Muscle layer of duodenum (tissue), 2 donors: ENCODE results near the gene THAP3.
"Not testable (repeated sequence)": the region's sequence is repeated elsewhere in the genome, so short reads cannot be mapped to it uniquely, and the experiment has no call there.

Source experiments
- H3K27ac ChIP-seq: one replicate; pipeline ENCODE4 v1.7.0; 2013; ENCODE audit warnings: mild to moderate bottlenecking, low read length
- H3K27me3 ChIP-seq: one replicate; pipeline ENCODE4 v1.7.0; 2013; ENCODE audit warnings: low read depth, mild to moderate bottlenecking, control low read depth, low read length
- H3K36me3 ChIP-seq, 2 donors: one replicate each; pipeline ENCODE4 v1.7.0; 2013; ENCODE audit warnings: low read length in 2 of 2, control low read depth in 1 of 2, mild to moderate bottlenecking in 1 of 2; ENCODE audit not compliant: insufficient read depth in 2 of 2, control insufficient read depth in 1 of 2
- H3K4me1 ChIP-seq, 2 donors: one replicate each; pipeline ENCODE4 v1.7.0; 2013; ENCODE audit warnings: low read length in 2 of 2, mild to moderate bottlenecking in 2 of 2, control low read depth in 1 of 2, moderate library complexity in 1 of 2; ENCODE audit not compliant: insufficient read depth in 2 of 2, control insufficient read depth in 1 of 2
- H3K4me3 ChIP-seq, 2 donors: one replicate each; pipeline ENCODE4 v1.7.0; 2013; ENCODE audit warnings: low read length in 2 of 2, low read depth in 1 of 2, mild to moderate bottlenecking in 1 of 2
- H3K9me3 ChIP-seq, 2 donors: one replicate each; pipeline ENCODE4 v1.7.0; 2013; ENCODE audit warnings: low read length in 2 of 2, control low read depth in 1 of 2, mild to moderate bottlenecking in 1 of 2; ENCODE audit not compliant: control insufficient read depth in 1 of 2
- donor health status: healthy.

THAP3 gene

GRCh38 chr1:6592441-6592840, 32.2 kb upstream of the THAP3 start:
- Histone ChIP-seq H3K36me3 (peaks cover 56 to 89% of the 10 kb centered on the region in 2 donors), H3K4me3 (no peak overlapping the region), H3K9me3 (no peaks in the 10 kb centered on the region), H3K4me1 (peaks cover 10 to 28% of the 10 kb centered on the region in 2 donors), H3K27me3 (no peaks in the 10 kb centered on the region), H3K27ac (no peak overlapping the region)

- peaks cover 61 to 92% of the 10 kb centered on the region in 2 donors for H3K36me3 ChIP-seq
- H3K27me3 ChIP-seq = no peaks in the 10 kb centered on the region
- no peak overlapping the region for H3K4me3 ChIP-seq
- peaks cover 10 to 28% of the 10 kb centered on the region in 2 donors for H3K4me1 ChIP-seq
- H3K9me3 ChIP-seq = no peaks in the 10 kb centered on the region
- H3K27ac ChIP-seq = no peak overlapping the region
Measured at GRCh38 chr1:6592865-6593593, 31.6 kb upstream of the THAP3 start.

GRCh38 chr1:6593810-6594209, 30.9 kb upstream of the THAP3 start:
- Histone ChIP-seq H3K4me3 (no peak overlapping the region), H3K27me3 (no peaks in the 10 kb centered on the region), H3K9me3 (no peaks in the 10 kb centered on the region), H3K27ac (no peak overlapping the region), H3K4me1 (peaks cover 10 to 34% of the 10 kb centered on the region in 2 donors), H3K36me3 (peaks cover 56 to 91% of the 10 kb centered on the region in 2 donors)

- H3K4me1 ChIP-seq = peaks cover 10 to 41% of the 10 kb centered on the region in 2 donors
- H3K9me3 ChIP-seq = no peaks in the 10 kb centered on the region
- peaks cover 52 to 86% of the 10 kb centered on the region in 2 donors for H3K36me3 ChIP-seq
- no peak overlapping the region for H3K4me3 ChIP-seq
- no peaks in the 10 kb centered on the region for H3K27me3 ChIP-seq
- H3K27ac ChIP-seq = no peak overlapping the region
Measured at GRCh38 chr1:6594977-6595740, 29.5 kb upstream of the THAP3 start.

GRCh38 chr1:6596351-6596750, 28.3 kb upstream of the THAP3 start:
- H3K27ac ChIP-seq = no peak overlapping the region
- H3K4me3 ChIP-seq = peak overlapping the region in 1 of 2 donors; percentile 43
- peaks cover 48 to 79% of the 10 kb centered on the region in 2 donors for H3K36me3 ChIP-seq
- no peaks in the 10 kb centered on the region for H3K27me3 ChIP-seq
- peaks cover 10 to 45% of the 10 kb centered on the region in 2 donors for H3K4me1 ChIP-seq
- H3K9me3 ChIP-seq = no peaks in the 10 kb centered on the region

GRCh38 chr1:6596886-6597776, 27.5 kb upstream of the THAP3 start:
- H3K4me1 ChIP-seq = peaks cover 10 to 45% of the 10 kb centered on the region in 2 donors
- peaks cover 44 to 79% of the 10 kb centered on the region in 2 donors for H3K36me3 ChIP-seq
- no peak overlapping the region for H3K27ac ChIP-seq
- no peaks in the 10 kb centered on the region for H3K27me3 ChIP-seq
- H3K9me3 ChIP-seq = no peaks in the 10 kb centered on the region
- H3K4me3 ChIP-seq = peak overlapping the region in 1 of 2 donors; percentile 43

GRCh38 chr1:6597777-6598131, 26.9 kb upstream of the THAP3 start:
- no peak overlapping the region for H3K4me3 ChIP-seq

GRCh38 chr1:6599141-6599975, 25.3 kb upstream of the THAP3 start:
- Histone ChIP-seq H3K27me3 (no peaks in the 10 kb centered on the region), H3K4me1 (peaks cover 19 to 52% of the 10 kb centered on the region in 2 donors), H3K4me3 (peak overlapping the region; percentile 52 to 55), H3K27ac (peak overlapping the region; percentile 51), H3K36me3 (peaks cover 22 to 71% of the 10 kb centered on the region in 2 donors), H3K9me3 (no peaks in the 10 kb centered on the region)

More at GRCh38 chr1:6597777-6598131, 26.9 kb upstream of the THAP3 start:
- Histone ChIP-seq H3K9me3 (no peaks in the 10 kb centered on the region), H3K27ac (no peak overlapping the region), H3K27me3 (no peaks in the 10 kb centered on the region), H3K4me1 (peaks cover 10 to 45% of the 10 kb centered on the region in 2 donors), H3K36me3 (peaks cover 38 to 74% of the 10 kb centered on the region in 2 donors)

GRCh38 chr1:6599991-6600390, 24.7 kb upstream of the THAP3 start:
- not testable (repeated sequence) for H3K27me3 ChIP-seq, H3K27ac ChIP-seq, H3K9me3 ChIP-seq
- peak overlapping the region; percentile 86 to 99 for H3K4me3 ChIP-seq
- peaks cover 21 to 58% of the 10 kb centered on the region in 2 donors for H3K4me1 ChIP-seq
- H3K36me3 ChIP-seq = peaks cover 21 to 64% of the 10 kb centered on the region in 2 donors

- peaks cover 16 to 59% of the 10 kb centered on the region in 2 donors for H3K36me3 ChIP-seq
- H3K27me3 ChIP-seq = no peaks in the 10 kb centered on the region
- H3K27ac ChIP-seq = peak overlapping the region; percentile 88
- H3K4me1 ChIP-seq = peaks cover 21 to 63% of the 10 kb centered on the region in 2 donors
- no peaks in the 10 kb centered on the region for H3K9me3 ChIP-seq
- peak overlapping the region; percentile 86 to 99 for H3K4me3 ChIP-seq
Measured at GRCh38 chr1:6600410-6601048, 24.1 kb upstream of the THAP3 start.
